Thyroid gland (tissue), 4 donors: Measurements from ENCODE around the gene RASAL1.

Experiments used
- POLR2A ChIP-seq, 2 donors: fragments of 450-650 bp; IDR thresholded peaks; one replicate each; pipeline ENCODE4 v1.6.1; 2017; ENCODE audit warnings: antibody characterized with exemption in 2 of 2, mild to moderate bottlenecking in 2 of 2, moderate library complexity in 1 of 2
- TF ChIP-seq, protein P1 (sequence below), 6 experiments: fragments of 200-600 bp in 3 of 6; fragments of 450-650 bp in 3 of 6; sonication (generic) in 3 of 6; IDR thresholded peaks; one replicate each; pipeline ENCODE4 v1.5.1; 2016 to 2019; ENCODE audit warnings: antibody characterized with exemption in 6 of 6, mild to moderate bottlenecking in 2 of 6, inconsistent platforms in 1 of 6, moderate library complexity in 1 of 6

GRCh38 chr12:113184900-113185179, 49.3 kb upstream of the RASAL1 start:
- TF ChIP-seq POLR2A (IDR thresholded peaks at IDR 0.05), result no peak
- TF ChIP-seq, protein P1, sequence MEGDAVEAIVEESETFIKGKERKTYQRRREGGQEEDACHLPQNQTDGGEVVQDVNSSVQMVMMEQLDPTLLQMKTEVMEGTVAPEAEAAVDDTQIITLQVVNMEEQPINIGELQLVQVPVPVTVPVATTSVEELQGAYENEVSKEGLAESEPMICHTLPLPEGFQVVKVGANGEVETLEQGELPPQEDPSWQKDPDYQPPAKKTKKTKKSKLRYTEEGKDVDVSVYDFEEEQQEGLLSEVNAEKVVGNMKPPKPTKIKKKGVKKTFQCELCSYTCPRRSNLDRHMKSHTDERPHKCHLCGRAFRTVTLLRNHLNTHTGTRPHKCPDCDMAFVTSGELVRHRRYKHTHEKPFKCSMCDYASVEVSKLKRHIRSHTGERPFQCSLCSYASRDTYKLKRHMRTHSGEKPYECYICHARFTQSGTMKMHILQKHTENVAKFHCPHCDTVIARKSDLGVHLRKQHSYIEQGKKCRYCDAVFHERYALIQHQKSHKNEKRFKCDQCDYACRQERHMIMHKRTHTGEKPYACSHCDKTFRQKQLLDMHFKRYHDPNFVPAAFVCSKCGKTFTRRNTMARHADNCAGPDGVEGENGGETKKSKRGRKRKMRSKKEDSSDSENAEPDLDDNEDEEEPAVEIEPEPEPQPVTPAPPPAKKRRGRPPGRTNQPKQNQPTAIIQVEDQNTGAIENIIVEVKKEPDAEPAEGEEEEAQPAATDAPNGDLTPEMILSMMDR (IDR thresholded peaks at IDR 0.05), result no peak
